KOPT-K1 (cell line): ENCODE measurements around the gene SYT1.

Experiments
- H3K27ac ChIP-seq: fragments of 200-600 bp; sonication (generic); 2 replicates; pipeline ENCODE4 v1.5.1; 2016; ENCODE audit warnings: antibody characterized with exemption, mild to moderate bottlenecking, low read depth, low read length; ENCODE audit not compliant: poor library complexity, severe bottlenecking
- H3K36me3 ChIP-seq: fragments of 200-600 bp; sonication (generic); 2 replicates; pipeline ENCODE4 v1.5.1; 2017; ENCODE audit warnings: antibody characterized with exemption, mild to moderate bottlenecking, low read length, moderate library complexity; ENCODE audit not compliant: insufficient read depth
- H3K9me3 ChIP-seq: fragments of 200-600 bp; sonication (generic); 2 replicates; pipeline ENCODE4 v1.5.1; 2017; ENCODE audit warnings: antibody characterized with exemption, low read length, mild to moderate bottlenecking; ENCODE audit not compliant: insufficient read depth, poor library complexity, severe bottlenecking

SYT1 gene

DNA sequence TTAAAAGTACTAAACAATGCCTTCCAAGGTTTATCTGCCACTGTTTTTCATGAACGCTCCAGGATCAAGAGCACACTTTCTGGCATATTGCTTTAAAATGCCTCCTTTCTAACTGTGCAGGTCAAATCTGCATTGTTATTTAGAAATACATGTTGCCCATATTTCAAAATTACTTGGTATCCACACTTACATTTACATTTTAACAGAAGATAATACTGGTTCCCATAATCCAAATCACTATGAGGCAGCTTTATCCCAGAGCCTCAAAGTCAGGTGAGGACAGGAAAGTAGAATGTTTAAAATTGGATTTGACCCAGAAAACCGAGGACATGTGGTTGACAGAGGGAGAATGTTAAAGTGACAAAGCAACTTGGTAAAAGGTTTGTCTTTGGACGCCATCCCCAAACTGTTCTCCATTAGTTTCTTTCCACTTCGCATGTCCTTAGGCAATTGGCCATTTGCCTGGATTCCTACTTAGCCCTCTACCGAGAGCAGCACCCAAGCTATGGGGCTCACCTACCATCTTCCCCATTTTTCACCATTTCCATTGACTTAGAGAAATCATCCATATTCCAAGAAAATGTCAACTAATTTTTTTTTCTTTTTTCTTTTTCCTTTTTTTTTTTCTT is 473.2 kb downstream of the SYT1 start:
- Histone ChIP-seq H3K27ac (no peak overlapping the region), H3K36me3 (no peaks in the 10 kb centered on the region), H3K9me3 (no peaks in the 10 kb centered on the region)

DNA sequence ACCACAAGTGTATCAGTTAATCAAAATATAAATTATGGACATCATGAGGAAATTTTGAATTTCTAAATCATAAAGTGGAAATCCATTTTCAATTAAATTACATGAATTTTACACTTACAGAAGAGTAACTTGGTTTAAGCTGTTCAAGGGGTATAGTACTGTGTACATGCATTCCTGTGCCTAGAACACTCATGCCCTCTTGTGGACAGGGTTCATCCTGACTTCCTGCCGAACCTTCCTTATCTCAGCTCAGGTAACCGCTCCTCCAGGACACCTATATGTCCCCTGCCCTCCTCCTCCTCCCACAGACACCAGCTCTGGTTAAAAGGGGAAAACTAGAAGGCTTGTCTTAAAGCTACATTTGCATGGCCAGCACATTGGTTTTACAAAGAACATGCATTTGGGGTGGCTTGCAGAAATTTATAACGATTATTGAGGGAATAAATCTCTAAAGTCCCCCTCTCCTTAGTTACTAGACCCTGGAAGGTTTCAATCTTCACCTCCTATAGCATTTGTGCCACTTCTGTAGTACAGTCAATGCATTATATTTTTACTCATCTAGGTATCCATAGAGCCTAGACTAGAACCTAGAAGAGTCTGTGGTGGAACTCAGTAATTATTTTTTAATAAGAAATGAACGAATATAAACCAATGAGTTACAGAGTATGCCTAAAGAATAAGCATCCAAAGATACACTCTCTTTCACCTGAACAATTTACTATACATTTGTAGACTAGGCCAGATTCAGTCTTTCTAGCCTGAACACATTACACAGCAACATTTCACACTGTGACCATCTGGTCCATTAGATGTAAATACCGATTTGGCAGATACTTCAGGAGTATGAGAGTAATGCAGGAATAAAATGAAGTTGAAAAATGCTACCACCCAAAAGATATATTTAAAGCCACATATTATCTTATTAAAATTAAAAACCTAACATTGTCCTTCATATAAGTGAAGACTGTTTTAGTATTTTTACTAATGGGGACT is 480.6 kb downstream of the SYT1 start:
- Histone ChIP-seq H3K9me3 (no peaks in the 10 kb centered on the region), H3K27ac (no peak overlapping the region), H3K36me3 (no peaks in the 10 kb centered on the region)

GRCh38 chr12:79347866-79348265 is 483.3 kb downstream of the SYT1 start:
- Histone ChIP-seq H3K27ac (no peak overlapping the region), H3K9me3 (no peaks in the 10 kb centered on the region)

GRCh38 chr12:79351251-79351650 is 486.7 kb downstream of the SYT1 start:
- H3K36me3 ChIP-seq = no peaks in the 10 kb centered on the region
- H3K9me3 ChIP-seq = no peaks in the 10 kb centered on the region
- H3K27ac ChIP-seq = no peak overlapping the region

More at GRCh38 chr12:79347866-79348265, 483.3 kb downstream of the SYT1 start:
- H3K36me3 ChIP-seq = no peaks in the 10 kb centered on the region

DNA sequence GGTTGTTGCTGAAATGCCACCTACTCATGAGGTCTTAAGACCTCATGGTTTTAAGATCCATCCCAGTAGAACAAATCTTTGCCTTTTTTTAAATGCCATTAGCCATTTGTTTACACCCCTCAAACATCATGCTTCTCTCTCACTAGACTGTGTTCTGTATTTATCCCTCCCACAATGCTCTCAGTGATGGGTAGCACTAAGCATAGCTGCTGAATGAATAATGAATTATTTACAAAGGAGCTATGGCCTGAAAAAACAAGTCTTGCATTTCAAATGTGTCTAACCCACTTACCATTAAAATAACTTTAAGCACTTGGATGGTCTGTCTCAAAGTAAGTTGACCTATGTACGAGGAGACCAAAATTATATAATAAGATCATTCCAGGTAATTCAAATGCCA is 491.6 kb downstream of the SYT1 start:
- H3K27ac ChIP-seq = no peak overlapping the region
- no peaks in the 10 kb centered on the region for H3K36me3 ChIP-seq
- H3K9me3 ChIP-seq = no peaks in the 10 kb centered on the region

DNA sequence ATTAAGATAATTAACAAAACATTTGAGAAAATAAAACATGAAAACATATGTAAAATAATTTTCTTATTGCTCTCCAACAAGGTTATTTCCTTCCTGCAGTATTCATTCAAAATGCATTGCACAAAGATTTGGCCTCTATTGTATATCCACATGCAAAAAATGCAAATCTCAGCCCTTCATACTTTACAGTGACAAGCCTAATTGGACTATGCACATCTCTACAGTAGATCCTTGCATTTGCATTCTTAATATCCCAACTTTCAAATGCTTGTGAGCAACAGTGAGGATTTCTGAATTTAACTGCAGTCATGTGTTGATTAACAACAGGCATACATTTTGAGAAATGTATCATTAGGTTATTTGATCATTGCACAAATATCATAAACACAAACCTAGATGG is 492.5 kb downstream of the SYT1 start:
- Histone ChIP-seq H3K27ac (no peak overlapping the region), H3K9me3 (no peaks in the 10 kb centered on the region), H3K36me3 (no peaks in the 10 kb centered on the region)

DNA sequence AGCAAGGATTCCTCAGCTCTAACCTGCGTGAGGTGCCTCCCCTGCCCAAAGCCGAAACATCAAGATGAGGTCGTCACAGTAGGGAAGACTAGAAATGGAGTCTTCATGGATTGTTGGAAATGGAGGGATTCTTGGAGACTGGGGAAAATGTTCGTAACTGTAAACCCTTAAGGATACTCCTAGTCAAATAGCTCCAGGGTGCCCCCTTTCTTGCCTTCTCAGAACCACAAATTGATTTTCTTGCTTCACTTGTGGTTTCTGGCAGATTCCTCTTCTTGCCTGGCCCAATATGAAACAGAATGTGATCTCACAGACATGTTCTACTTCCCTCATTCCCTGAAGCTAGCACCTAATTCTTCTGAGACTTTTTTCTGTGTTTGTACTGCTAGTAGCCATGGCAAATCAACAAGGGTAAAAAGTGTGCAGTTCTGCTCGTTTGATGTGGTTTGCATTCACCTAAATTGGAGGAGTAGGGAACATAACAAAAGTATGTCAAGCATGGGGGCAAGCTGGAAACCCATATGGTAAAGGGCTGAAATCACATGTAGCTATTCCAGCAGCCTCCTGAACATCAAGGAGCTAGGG is 494.2 kb downstream of the SYT1 start:
- Histone ChIP-seq H3K9me3 (no peaks in the 10 kb centered on the region), H3K27ac (no peak overlapping the region), H3K36me3 (no peaks in the 10 kb centered on the region)

- no peak overlapping the region for H3K27ac ChIP-seq
- H3K36me3 ChIP-seq = no peaks in the 10 kb centered on the region
- H3K9me3 ChIP-seq = no peaks in the 10 kb centered on the region
Measured at GRCh38 chr12:79360286-79360685, 495.7 kb downstream of the SYT1 start.

- H3K9me3 ChIP-seq = no peaks in the 10 kb centered on the region
- H3K36me3 ChIP-seq = no peaks in the 10 kb centered on the region
- no peak overlapping the region for H3K27ac ChIP-seq
Measured at GRCh38 chr12:79360936-79361335, 496.4 kb downstream of the SYT1 start.

DNA sequence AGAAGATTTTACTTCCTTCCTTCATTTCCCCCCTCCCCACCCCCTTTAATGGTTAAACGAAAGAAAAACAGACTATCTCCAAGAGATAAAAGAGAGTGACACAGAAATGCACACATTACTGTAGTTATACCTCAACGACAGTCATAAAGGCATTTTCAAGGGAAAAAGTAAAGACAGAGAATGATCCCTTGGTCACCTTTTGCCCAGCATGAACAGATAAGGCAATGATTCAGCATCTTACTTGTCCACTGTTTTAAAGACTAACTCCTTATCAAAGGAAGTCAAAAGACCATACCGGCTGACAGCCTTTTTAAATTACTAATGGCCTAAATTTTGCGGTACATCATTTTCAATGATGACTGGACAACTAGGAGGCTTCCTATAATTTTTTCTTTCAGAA is 499.6 kb downstream of the SYT1 start:
- Histone ChIP-seq H3K36me3 (no peaks in the 10 kb centered on the region), H3K27ac (no peak overlapping the region), H3K9me3 (no peaks in the 10 kb centered on the region)

DNA sequence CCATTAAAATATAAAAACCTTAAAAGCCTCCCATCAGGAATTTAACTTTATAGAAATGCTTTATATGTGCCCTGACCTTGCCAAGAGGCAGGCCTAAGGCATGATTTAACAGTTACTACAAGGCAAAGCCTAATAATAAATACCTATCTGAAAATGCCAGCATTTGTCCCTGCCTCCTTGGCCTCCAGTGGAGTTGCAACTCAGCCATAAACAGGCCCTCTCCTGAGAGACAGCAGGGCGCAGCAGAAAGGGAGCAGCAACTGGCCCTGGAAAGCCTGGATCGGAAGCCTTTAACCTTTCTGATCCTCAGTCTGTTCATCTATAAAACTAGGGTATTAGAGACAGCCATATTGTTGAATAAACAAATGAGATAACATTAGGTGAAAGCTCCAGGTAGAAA is 501.8 kb downstream of the SYT1 start:
- Histone ChIP-seq H3K36me3 (no peaks in the 10 kb centered on the region), H3K27ac (no peak overlapping the region), H3K9me3 (no peaks in the 10 kb centered on the region)

DNA sequence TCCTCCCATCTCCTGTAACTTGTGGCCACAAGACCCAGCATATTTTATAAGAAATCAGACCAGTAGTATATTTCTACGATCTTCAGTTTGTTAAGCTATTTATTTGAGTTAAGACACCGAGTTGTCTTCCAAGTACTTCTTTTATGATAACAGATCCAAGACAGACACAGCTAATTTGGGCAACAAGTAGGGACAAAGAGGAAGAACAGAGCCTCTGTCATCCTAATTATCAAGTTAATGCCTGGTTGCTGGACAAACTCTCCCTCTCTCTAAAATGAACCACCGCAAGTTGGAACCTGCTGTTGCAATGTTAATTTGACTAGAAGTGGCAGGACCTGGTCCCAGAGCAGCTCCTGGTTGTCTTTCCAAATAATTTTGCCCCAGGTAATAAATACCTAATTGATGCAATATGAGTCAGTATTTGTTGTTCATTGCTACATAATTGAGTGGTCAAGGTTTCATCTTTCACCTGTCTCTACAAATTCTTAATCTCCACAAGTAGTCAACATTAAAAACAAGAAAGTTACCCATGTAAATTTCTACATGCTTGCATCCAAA is 502.5 kb downstream of the SYT1 start:
- Histone ChIP-seq H3K36me3 (no peaks in the 10 kb centered on the region), H3K9me3 (no peaks in the 10 kb centered on the region), H3K27ac (no peak overlapping the region)

GRCh38 chr12:79370021-79370420 is 505.4 kb downstream of the SYT1 start:
- no peaks in the 10 kb centered on the region for H3K9me3 ChIP-seq
- H3K27ac ChIP-seq = no peak overlapping the region
- H3K36me3 ChIP-seq = no peaks in the 10 kb centered on the region

DNA sequence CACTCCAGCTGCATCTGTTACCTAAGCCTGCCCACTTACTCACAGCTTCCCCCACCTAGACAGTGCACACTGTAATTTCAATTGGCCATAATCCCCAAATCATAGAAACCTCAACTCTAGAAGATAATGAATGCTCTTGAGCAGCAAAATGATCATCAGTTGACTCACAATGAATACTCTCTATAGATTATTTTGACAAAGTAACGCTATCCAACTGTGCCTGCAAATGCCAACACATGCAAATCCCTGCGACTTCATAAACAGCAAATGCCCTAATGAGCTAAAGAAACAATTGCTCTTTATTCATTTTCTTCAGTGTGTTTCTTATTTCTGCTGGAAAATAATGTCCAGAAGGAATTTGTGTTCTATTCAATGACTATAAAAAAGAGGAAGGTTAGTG is 506.7 kb downstream of the SYT1 start:
- no peak overlapping the region for H3K27ac ChIP-seq
- H3K9me3 ChIP-seq = no peaks in the 10 kb centered on the region
- no peaks in the 10 kb centered on the region for H3K36me3 ChIP-seq

- Histone ChIP-seq H3K9me3 (no peaks in the 10 kb centered on the region), H3K27ac (no peak overlapping the region), H3K36me3 (no peaks in the 10 kb centered on the region)
Measured at GRCh38 chr12:79373896-79374499, 509.4 kb downstream of the SYT1 start.
